ENCODE results near the gene ZNF644.

Gene ZNF644

DNA sequence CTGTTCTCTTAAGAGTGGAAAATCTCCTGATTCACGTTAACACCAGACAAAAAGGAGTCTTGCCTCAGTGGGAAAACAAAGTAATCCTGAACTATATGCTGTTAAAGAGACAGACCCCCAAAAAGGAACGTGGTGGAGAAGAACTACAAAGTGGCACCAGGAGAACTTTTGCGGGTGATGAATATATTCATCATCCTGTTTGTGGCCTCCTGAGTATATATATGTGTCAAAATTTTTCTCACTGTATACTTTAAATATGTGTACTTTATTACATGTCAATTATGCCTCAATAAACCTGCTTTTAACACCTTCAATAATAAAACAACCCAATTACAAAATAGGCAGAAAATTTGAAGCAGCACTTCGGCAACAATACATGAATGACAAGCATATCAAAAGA is 31.1 kb downstream of the ZNF644 start:
- Histone ChIP-seq H3K9me3 (ENCODE audit: control insufficient read depth in 2 of 2, low read length in 2 of 2) (no peaks in the 10 kb centered on the region), H3K4me3 (ENCODE audit: low read length in 2 of 2) (no peak overlapping the region), H3K27me3 (ENCODE audit: control insufficient read depth in 2 of 2, insufficient read depth in 2 of 2, low read length in 2 of 2) (no peaks in the 10 kb centered on the region), H3K9ac (ENCODE audit: low read depth in 1 of 2, low read length in 2 of 2) (no peak overlapping the region), H3K36me3 (ENCODE audit: control insufficient read depth in 2 of 2, insufficient read depth in 2 of 2, low read length in 2 of 2) (no peaks in the 10 kb centered on the region), H3K27ac (ENCODE audit: low read depth in 2 of 2, low read length in 2 of 2) (no peak overlapping the region), H3K4me1 (ENCODE audit: control insufficient read depth in 2 of 2, insufficient read depth in 2 of 2, low read length in 2 of 2) (no peaks in the 10 kb centered on the region)

DNA sequence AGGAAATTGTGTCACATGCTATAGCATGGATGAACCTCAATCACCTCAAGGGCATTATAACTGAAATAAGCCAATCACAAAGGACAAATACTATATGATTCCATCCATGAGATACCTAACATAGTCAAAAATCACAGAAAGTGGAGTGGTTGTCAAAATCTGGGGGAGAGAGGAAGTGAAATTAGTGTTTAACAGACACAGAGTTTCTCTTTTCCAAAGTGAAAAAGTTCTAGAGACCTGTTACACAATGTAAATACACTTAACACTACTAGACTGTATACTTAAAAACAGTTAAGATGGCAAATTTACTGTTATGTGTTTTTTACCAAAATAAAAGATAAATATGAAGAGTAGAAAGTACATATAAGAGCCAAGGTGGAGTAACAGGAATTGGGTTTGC is 31.8 kb downstream of the ZNF644 start:
- no peaks in the 10 kb centered on the region for H3K4me1 ChIP-seq (ENCODE audit: control insufficient read depth in 2 of 2, insufficient read depth in 2 of 2, low read length in 2 of 2)
- no peaks in the 10 kb centered on the region for H3K9me3 ChIP-seq (ENCODE audit: control insufficient read depth in 2 of 2, low read length in 2 of 2)
- no peak overlapping the region for H3K27ac ChIP-seq (ENCODE audit: low read depth in 2 of 2, low read length in 2 of 2)
- no peak overlapping the region for H3K4me3 ChIP-seq (ENCODE audit: low read length in 2 of 2)
- no peaks in the 10 kb centered on the region for H3K27me3 ChIP-seq (ENCODE audit: control insufficient read depth in 2 of 2, insufficient read depth in 2 of 2, low read length in 2 of 2)
- no peak overlapping the region for H3K9ac ChIP-seq (ENCODE audit: low read depth in 1 of 2, low read length in 2 of 2)
- H3K36me3 ChIP-seq (ENCODE audit: control insufficient read depth in 2 of 2, insufficient read depth in 2 of 2, low read length in 2 of 2) = no peaks in the 10 kb centered on the region

DNA sequence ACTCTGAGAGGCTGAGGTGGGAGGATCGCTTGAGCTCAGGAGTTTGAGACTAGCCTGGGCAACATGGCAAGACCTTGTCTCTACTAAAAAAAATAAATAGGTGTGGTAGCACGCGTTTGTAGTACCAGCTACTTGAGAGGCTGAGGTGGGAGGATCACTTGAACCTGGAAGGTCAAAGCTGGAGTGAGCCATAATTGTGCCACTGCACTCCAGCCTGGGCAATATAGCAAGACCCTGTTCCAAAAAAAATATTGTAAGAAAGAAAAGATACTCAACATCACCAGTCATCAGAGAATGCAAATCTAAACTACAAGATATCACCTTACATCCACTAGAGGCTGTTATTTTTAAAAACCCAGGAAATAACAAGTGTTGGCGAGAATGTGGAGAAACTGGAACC is 32.5 kb downstream of the ZNF644 start:
- Histone ChIP-seq H3K9ac (ENCODE audit: low read depth in 1 of 2, low read length in 2 of 2) (no peak overlapping the region), H3K4me3 (ENCODE audit: low read length in 2 of 2) (no peak overlapping the region), H3K36me3 (ENCODE audit: control insufficient read depth in 2 of 2, insufficient read depth in 2 of 2, low read length in 2 of 2) (no peaks in the 10 kb centered on the region), H3K4me1 (ENCODE audit: control insufficient read depth in 2 of 2, insufficient read depth in 2 of 2, low read length in 2 of 2) (no peaks in the 10 kb centered on the region), H3K27me3 (ENCODE audit: control insufficient read depth in 2 of 2, insufficient read depth in 2 of 2, low read length in 2 of 2) (no peaks in the 10 kb centered on the region), H3K27ac (ENCODE audit: low read depth in 2 of 2, low read length in 2 of 2) (no peak overlapping the region), H3K9me3 (ENCODE audit: control insufficient read depth in 2 of 2, low read length in 2 of 2) (no peaks in the 10 kb centered on the region)

DNA sequence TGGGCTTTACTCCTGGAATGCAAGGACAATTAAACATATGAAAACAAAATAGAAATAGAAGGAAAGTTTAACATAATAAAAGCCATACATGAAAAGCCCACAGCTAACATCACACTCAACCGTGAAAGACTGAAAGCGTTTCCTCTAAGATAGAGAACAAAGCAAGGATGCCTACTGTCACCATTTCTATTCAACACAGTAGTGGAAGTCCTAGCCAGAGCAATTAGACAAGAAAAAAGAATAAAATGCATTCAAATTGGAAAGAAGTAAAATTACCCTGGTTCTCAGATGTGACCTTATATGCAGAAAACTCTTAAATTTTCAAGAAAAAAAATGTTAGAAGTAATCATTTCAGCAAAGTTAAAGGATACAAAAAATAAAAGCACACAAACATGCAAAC is 34.0 kb downstream of the ZNF644 start:
- no peaks in the 10 kb centered on the region for H3K4me1 ChIP-seq (ENCODE audit: control insufficient read depth in 2 of 2, insufficient read depth in 2 of 2, low read length in 2 of 2)
- H3K27ac ChIP-seq (ENCODE audit: low read depth in 2 of 2, low read length in 2 of 2) = no peak overlapping the region
- no peak overlapping the region for H3K4me3 ChIP-seq (ENCODE audit: low read length in 2 of 2)
- no peak overlapping the region for H3K9ac ChIP-seq (ENCODE audit: low read depth in 1 of 2, low read length in 2 of 2)
- H3K9me3 ChIP-seq (ENCODE audit: control insufficient read depth in 2 of 2, low read length in 2 of 2) = no peaks in the 10 kb centered on the region
- no peaks in the 10 kb centered on the region for H3K27me3 ChIP-seq (ENCODE audit: control insufficient read depth in 2 of 2, insufficient read depth in 2 of 2, low read length in 2 of 2)
- no peaks in the 10 kb centered on the region for H3K36me3 ChIP-seq (ENCODE audit: control insufficient read depth in 2 of 2, insufficient read depth in 2 of 2, low read length in 2 of 2)

DNA sequence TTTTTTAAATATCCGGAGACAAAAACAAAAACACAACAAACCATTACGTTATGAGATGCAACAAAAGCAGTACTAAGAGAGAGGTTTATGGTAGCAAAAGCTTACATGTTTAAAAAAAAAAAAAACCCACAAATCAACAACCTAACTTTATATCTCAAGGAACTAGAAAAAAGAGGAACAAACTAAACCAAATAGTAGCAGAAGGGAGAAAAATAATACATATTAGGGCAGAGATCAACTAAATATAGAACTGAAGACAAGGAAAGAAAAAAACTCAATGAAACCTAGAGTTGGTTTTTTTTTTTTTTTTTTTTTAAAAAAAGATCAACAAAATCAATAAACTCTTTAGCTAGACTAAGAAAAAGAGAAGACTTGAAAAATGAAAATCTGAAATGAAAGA is 34.9 kb downstream of the ZNF644 start:
- Histone ChIP-seq H3K9me3 (ENCODE audit: control insufficient read depth in 2 of 2, low read length in 2 of 2) (no peaks in the 10 kb centered on the region), H3K27me3 (ENCODE audit: control insufficient read depth in 2 of 2, insufficient read depth in 2 of 2, low read length in 2 of 2) (no peaks in the 10 kb centered on the region), H3K4me3 (ENCODE audit: low read length in 2 of 2) (no peak overlapping the region), H3K36me3 (ENCODE audit: control insufficient read depth in 2 of 2, insufficient read depth in 2 of 2, low read length in 2 of 2) (peaks cover 0 to under 1% of the 10 kb centered on the region in 2 donors), H3K27ac (ENCODE audit: low read depth in 2 of 2, low read length in 2 of 2) (no peak overlapping the region), H3K9ac (ENCODE audit: low read depth in 1 of 2, low read length in 2 of 2) (no peak overlapping the region), H3K4me1 (ENCODE audit: control insufficient read depth in 2 of 2, insufficient read depth in 2 of 2, low read length in 2 of 2) (no peaks in the 10 kb centered on the region)

DNA sequence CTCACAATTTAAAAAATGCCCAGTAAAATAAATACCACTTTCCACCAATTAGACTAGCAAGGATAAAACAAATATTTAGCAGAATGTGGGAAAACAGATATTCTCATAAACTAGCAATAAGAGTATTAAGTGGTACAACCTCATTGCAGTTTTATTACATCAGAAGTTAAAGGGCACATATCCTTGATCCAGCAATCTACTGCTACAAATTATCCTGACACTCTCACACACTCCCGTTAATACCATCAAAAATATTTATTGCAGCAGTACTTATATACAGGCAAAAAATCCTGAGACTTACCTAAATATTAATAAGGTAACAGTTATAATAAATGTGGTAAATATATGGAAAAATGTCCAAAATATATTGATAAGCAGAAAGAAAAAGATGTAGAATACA is 44.3 kb downstream of the ZNF644 start:
- peaks cover 0 to 5% of the 10 kb centered on the region in 2 donors for H3K4me1 ChIP-seq (ENCODE audit: control insufficient read depth in 2 of 2, insufficient read depth in 2 of 2, low read length in 2 of 2)
- H3K9ac ChIP-seq (ENCODE audit: low read depth in 1 of 2, low read length in 2 of 2) = no peak overlapping the region
- H3K27ac ChIP-seq (ENCODE audit: low read depth in 2 of 2, low read length in 2 of 2) = no peak overlapping the region
- no peaks in the 10 kb centered on the region for H3K9me3 ChIP-seq (ENCODE audit: control insufficient read depth in 2 of 2, low read length in 2 of 2)
- no peaks in the 10 kb centered on the region for H3K27me3 ChIP-seq (ENCODE audit: control insufficient read depth in 2 of 2, insufficient read depth in 2 of 2, low read length in 2 of 2)
- H3K36me3 ChIP-seq (ENCODE audit: control insufficient read depth in 2 of 2, insufficient read depth in 2 of 2, low read length in 2 of 2) = peaks cover 4 to 17% of the 10 kb centered on the region in 2 donors
- H3K4me3 ChIP-seq (ENCODE audit: low read length in 2 of 2) = no peak overlapping the region

DNA sequence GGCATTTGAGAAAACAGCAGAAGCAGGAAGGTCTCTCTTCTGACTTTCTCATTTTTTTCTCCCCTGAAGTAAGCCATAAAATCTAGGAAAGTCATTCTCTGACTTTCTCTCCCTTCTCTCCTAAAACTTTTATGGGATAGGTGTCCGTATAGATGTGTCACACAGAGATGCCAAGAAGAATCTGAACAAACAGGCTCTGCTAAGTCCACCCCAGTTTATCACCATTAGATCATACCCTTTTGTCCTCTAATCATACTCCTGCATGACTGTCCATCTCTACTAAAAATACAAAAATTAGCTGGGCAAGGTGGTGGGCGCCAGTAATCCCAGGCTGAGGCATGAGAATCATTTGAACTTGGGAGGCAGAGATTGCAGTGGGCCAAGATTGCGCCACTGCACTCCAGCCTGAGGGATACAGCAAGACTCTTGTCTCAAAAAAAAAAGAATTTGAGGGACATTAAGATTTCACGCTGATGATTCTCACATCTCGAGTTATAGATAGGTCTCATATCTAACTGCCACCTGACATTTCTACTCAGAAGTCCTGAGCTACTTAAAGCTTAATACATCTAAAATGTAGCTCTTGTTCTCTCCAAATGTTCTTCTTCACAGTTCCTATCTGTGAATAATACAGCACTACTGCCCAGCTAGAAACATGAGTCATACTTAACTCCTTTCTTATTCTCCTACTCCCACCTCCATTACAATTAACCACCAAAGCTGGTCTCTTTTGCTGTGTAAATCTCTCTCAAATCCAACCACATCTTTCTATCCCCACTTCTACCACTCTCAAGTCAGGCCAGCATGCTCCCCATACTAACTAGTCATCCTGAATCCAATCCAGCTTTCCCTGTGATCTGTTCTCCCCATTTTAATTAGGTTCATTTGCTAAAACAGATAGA is 47.7 kb downstream of the ZNF644 start:
- Histone ChIP-seq H3K27ac (ENCODE audit: low read depth in 2 of 2, low read length in 2 of 2) (no peak overlapping the region), H3K9me3 (ENCODE audit: control insufficient read depth in 2 of 2, low read length in 2 of 2) (no peaks in the 10 kb centered on the region), H3K4me3 (ENCODE audit: low read length in 2 of 2) (no peak overlapping the region), H3K36me3 (ENCODE audit: control insufficient read depth in 2 of 2, insufficient read depth in 2 of 2, low read length in 2 of 2) (peaks cover 4 to 12% of the 10 kb centered on the region in 2 donors), H3K27me3 (ENCODE audit: control insufficient read depth in 2 of 2, insufficient read depth in 2 of 2, low read length in 2 of 2) (no peaks in the 10 kb centered on the region), H3K4me1 (ENCODE audit: control insufficient read depth in 2 of 2, insufficient read depth in 2 of 2, low read length in 2 of 2) (peaks cover 0 to 5% of the 10 kb centered on the region in 2 donors), H3K9ac (ENCODE audit: low read depth in 1 of 2, low read length in 2 of 2) (no peak overlapping the region)

DNA sequence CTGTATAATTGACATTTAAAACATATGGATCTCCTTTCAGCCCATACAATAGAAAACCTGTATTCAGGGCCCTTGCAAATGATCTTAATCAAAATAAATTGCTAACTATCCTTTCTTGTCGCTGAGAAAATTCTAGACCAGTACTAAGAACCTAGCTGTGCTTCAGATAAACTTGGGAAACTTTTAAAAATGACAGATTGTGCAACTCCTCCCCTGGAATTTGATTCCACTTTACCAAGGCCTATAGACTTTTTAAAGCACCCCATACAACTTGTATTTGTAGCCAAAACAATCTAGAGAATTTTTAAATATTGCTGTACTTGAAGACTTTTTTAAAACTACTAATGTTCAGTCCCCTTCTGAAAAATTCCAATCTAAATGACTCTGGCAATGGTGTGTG is 51.6 kb downstream of the ZNF644 start:
- Histone ChIP-seq H3K9ac (ENCODE audit: low read depth in 1 of 2, low read length in 2 of 2) (no peak overlapping the region), H3K9me3 (ENCODE audit: control insufficient read depth in 2 of 2, low read length in 2 of 2) (no peaks in the 10 kb centered on the region), H3K36me3 (ENCODE audit: control insufficient read depth in 2 of 2, insufficient read depth in 2 of 2, low read length in 2 of 2) (peaks cover 2 to 4% of the 10 kb centered on the region in 2 donors), H3K4me3 (ENCODE audit: low read length in 2 of 2) (no peak overlapping the region), H3K4me1 (ENCODE audit: control insufficient read depth in 2 of 2, insufficient read depth in 2 of 2, low read length in 2 of 2) (peaks cover 0 to 5% of the 10 kb centered on the region in 2 donors), H3K27ac (ENCODE audit: low read depth in 2 of 2, low read length in 2 of 2) (no peak overlapping the region), H3K27me3 (ENCODE audit: control insufficient read depth in 2 of 2, insufficient read depth in 2 of 2, low read length in 2 of 2) (no peaks in the 10 kb centered on the region)

DNA sequence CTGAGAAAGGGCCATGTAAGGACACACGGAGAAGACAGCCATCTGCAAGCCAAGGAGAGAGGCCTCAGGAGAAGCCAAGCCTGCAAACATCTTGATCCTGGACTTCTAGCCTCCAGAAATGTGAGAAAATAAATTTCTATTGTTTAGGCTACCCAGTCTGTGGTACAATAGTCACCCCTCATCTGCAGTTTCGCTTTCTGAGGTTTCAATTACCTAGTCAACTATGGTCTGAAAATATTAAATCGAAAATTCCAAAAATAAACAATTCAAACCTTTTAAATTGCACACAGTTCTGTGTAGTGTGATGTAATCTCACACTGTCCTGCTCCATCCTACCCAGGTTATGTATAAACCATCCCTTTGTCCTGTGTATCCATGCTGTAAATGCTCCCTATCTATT is 52.6 kb downstream of the ZNF644 start:
- Histone ChIP-seq H3K9me3 (ENCODE audit: control insufficient read depth in 2 of 2, low read length in 2 of 2) (no peaks in the 10 kb centered on the region), H3K9ac (ENCODE audit: low read depth in 1 of 2, low read length in 2 of 2) (no peak overlapping the region), H3K36me3 (ENCODE audit: control insufficient read depth in 2 of 2, insufficient read depth in 2 of 2, low read length in 2 of 2) (peaks cover 2 to 4% of the 10 kb centered on the region in 2 donors), H3K4me3 (ENCODE audit: low read length in 2 of 2) (no peak overlapping the region), H3K4me1 (ENCODE audit: control insufficient read depth in 2 of 2, insufficient read depth in 2 of 2, low read length in 2 of 2) (no peaks in the 10 kb centered on the region), H3K27ac (ENCODE audit: low read depth in 2 of 2, low read length in 2 of 2) (no peak overlapping the region), H3K27me3 (ENCODE audit: control insufficient read depth in 2 of 2, insufficient read depth in 2 of 2, low read length in 2 of 2) (no peaks in the 10 kb centered on the region)

DNA sequence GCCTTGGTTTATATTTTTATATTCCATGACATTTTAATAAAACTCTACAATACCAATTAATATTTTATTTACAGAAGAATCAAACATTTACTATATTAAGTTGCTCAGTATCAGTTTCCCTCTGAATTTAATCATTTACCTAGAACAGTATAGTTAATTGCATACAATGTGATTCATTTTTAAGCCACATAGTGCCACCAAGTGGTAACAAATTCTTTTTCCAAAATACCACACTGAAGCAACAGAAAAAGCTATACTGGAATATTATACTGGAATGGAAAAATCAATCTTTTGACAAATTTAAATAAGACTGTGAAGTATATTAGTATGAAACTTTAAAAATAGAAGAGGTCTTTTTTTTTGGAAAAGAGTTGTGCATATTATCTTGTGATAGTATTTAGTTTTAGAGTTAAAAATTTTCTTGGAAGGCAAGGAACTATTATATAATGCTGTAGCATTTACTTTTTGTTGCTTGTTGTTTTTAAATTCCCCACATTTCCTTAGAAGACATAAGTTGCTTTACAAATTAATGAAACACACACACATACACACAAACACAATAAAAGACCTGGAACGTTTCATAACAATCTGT is 57.3 kb downstream of the ZNF644 start:
- H3K4me1 ChIP-seq (ENCODE audit: control insufficient read depth in 2 of 2, insufficient read depth in 2 of 2, low read length in 2 of 2) = no peaks in the 10 kb centered on the region
- no peak overlapping the region for H3K27ac ChIP-seq (ENCODE audit: low read depth in 2 of 2, low read length in 2 of 2)
- no peaks in the 10 kb centered on the region for H3K36me3 ChIP-seq (ENCODE audit: control insufficient read depth in 2 of 2, insufficient read depth in 2 of 2, low read length in 2 of 2)

More for the DNA sequence above, 57.3 kb downstream of the ZNF644 start:
- Histone ChIP-seq H3K27me3 (ENCODE audit: control insufficient read depth in 2 of 2, insufficient read depth in 2 of 2, low read length in 2 of 2) (no peaks in the 10 kb centered on the region), H3K9me3 (ENCODE audit: control insufficient read depth in 2 of 2, low read length in 2 of 2) (no peaks in the 10 kb centered on the region), H3K9ac (ENCODE audit: low read depth in 1 of 2, low read length in 2 of 2) (no peak overlapping the region), H3K4me3 (ENCODE audit: low read length in 2 of 2) (no peak overlapping the region)
